ENCODE measurements around the gene MYBPC2. TPM values are rescaled to one million over a fixed set of nuclear protein-coding genes. Genes with fewer than 3 reads are reported as not detected.

MYBPC2 gene
- total RNA-seq, 1 experiment from 2014 or later: 0.18 TPM

DNA sequence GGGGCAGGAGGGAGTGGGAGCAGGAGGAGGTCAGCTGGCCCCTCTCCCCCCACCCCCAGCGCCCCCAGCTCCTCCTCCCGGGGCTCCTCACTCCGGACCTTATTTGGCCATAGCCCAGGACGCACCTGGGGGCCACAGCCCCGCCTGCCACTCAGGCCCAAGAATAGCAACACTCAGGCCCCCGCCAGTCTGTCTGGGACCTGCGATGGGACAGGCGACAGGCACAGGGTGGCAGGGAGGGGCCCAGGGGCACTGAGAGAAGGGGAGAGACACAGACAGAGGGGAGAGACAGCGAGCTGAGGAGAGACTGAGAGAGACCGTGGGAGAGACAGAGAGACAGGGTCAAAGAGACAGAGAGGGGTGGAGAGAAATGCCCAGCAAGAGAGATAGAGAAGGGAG, 68.1 kb downstream of the MYBPC2 start:
- ATAC-seq: peak; percentile 23
- POLR2A ChIA-PET: interaction anchor here (0.5 kb wide), 1 partner anchor 56 kb away, joined by 5 read pairs; no protein-coding TSS in a partner anchor
- Histone ChIP-seq H3K27me3 (ENCODE audit: control insufficient read depth, insufficient read depth, low read length) (no peaks in the 10 kb centered on the region), H3K27ac (ENCODE audit: low read length) (no peak overlapping the region), H3K4me1 (ENCODE audit: control insufficient read depth, insufficient read depth, low read length) (peaks cover 6% of the 10 kb centered on the region), H3K9me3 (ENCODE audit: control insufficient read depth, insufficient read depth, low read depth, low read length) (no peaks in the 10 kb centered on the region), H3K4me3 (ENCODE audit: low read depth in 2 of 2, low read length in 2 of 2) (no peak overlapping the region), H3K36me3 (ENCODE audit: control insufficient read depth, insufficient read depth, low read length) (no peaks in the 10 kb centered on the region)
- TF ChIP-seq POLR2AphosphoS5 (IDR thresholded peaks at IDR 0.05; ENCODE audit: low read depth, low read length) (no peak), SIN3A (IDR thresholded peaks at IDR 0.05; ENCODE audit: borderline replicate concordance, insufficient read depth, low read depth, low read length) (no peak), TCF7L2 (IDR thresholded peaks at IDR 0.05; ENCODE audit: low read depth, low read length) (no peak)
- TF ChIP-seq, protein P1, sequence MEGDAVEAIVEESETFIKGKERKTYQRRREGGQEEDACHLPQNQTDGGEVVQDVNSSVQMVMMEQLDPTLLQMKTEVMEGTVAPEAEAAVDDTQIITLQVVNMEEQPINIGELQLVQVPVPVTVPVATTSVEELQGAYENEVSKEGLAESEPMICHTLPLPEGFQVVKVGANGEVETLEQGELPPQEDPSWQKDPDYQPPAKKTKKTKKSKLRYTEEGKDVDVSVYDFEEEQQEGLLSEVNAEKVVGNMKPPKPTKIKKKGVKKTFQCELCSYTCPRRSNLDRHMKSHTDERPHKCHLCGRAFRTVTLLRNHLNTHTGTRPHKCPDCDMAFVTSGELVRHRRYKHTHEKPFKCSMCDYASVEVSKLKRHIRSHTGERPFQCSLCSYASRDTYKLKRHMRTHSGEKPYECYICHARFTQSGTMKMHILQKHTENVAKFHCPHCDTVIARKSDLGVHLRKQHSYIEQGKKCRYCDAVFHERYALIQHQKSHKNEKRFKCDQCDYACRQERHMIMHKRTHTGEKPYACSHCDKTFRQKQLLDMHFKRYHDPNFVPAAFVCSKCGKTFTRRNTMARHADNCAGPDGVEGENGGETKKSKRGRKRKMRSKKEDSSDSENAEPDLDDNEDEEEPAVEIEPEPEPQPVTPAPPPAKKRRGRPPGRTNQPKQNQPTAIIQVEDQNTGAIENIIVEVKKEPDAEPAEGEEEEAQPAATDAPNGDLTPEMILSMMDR (IDR thresholded peaks at IDR 0.05): no peak
- TF ChIP-seq, protein P2, sequence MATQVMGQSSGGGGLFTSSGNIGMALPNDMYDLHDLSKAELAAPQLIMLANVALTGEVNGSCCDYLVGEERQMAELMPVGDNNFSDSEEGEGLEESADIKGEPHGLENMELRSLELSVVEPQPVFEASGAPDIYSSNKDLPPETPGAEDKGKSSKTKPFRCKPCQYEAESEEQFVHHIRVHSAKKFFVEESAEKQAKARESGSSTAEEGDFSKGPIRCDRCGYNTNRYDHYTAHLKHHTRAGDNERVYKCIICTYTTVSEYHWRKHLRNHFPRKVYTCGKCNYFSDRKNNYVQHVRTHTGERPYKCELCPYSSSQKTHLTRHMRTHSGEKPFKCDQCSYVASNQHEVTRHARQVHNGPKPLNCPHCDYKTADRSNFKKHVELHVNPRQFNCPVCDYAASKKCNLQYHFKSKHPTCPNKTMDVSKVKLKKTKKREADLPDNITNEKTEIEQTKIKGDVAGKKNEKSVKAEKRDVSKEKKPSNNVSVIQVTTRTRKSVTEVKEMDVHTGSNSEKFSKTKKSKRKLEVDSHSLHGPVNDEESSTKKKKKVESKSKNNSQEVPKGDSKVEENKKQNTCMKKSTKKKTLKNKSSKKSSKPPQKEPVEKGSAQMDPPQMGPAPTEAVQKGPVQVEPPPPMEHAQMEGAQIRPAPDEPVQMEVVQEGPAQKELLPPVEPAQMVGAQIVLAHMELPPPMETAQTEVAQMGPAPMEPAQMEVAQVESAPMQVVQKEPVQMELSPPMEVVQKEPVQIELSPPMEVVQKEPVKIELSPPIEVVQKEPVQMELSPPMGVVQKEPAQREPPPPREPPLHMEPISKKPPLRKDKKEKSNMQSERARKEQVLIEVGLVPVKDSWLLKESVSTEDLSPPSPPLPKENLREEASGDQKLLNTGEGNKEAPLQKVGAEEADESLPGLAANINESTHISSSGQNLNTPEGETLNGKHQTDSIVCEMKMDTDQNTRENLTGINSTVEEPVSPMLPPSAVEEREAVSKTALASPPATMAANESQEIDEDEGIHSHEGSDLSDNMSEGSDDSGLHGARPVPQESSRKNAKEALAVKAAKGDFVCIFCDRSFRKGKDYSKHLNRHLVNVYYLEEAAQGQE (IDR thresholded peaks at IDR 0.05; ENCODE audit: insufficient read depth in 1 of 2, low read depth in 2 of 2, low read length in 1 of 2): no peak
- no TSS peak for BruUV-seq (replicated peaks)
- no peak for DNase-seq (ENCODE audit: low read depth, low spot score)
- intact Hi-C loops (cut with micrococcal nuclease; ENCODE audit: unreplicated experiment): no loop called here
- CTCF ChIA-PET: no interaction called here
- in situ Hi-C loops (cut with HindIII; ENCODE audit: low pct_unique_long_range_greater_than_20kb, low sequenced_read_pairs): no loop called here

DNA sequence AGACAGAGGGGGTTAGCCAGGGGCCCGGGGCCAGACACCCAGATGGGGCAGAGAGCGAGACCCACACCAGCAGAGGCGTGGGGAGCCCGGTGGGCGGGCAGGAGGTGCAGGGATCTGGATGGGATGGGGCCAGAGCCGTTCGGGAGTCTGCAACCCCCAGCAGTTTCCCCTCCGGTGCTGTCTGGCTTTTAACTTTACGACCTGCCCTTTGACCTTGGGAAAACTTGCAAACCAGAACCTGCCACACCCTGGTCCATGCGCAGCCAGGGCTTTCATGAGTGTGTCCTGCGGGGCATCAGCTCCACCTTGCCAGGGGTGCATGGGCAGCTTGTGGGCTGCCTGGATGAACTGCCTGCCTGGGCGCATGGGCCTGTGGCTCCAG, 68.5 kb downstream of the MYBPC2 start:
- DNase-seq (ENCODE audit: low read depth, low spot score) (no peak), ATAC-seq (peak; percentile 50)
- peaks cover 6% of the 10 kb centered on the region for H3K4me1 ChIP-seq (ENCODE audit: control insufficient read depth, insufficient read depth, low read length)
- no peak overlapping the region for H3K27ac ChIP-seq (ENCODE audit: low read length)
- CTCF ChIA-PET: no interaction called here
- TF ChIP-seq POLR2AphosphoS5 (IDR thresholded peaks at IDR 0.05; ENCODE audit: low read depth, low read length): no peak
- TF ChIP-seq SIN3A (IDR thresholded peaks at IDR 0.05; ENCODE audit: borderline replicate concordance, insufficient read depth, low read depth, low read length): no peak
- TF ChIP-seq, protein P2 (IDR thresholded peaks at IDR 0.05; ENCODE audit: insufficient read depth in 1 of 2, low read depth in 2 of 2, low read length in 1 of 2): no peak
- no peak for TF ChIP-seq TCF7L2 (IDR thresholded peaks at IDR 0.05; ENCODE audit: low read depth, low read length)
- POLR2A ChIA-PET: interaction anchor here (0.5 kb wide), 1 partner anchor 55 kb away, joined by 5 read pairs; no protein-coding TSS in a partner anchor
- no peaks in the 10 kb centered on the region for H3K36me3 ChIP-seq (ENCODE audit: control insufficient read depth, insufficient read depth, low read length)
- H3K27me3 ChIP-seq (ENCODE audit: control insufficient read depth, insufficient read depth, low read length): no peaks in the 10 kb centered on the region
- no peaks in the 10 kb centered on the region for H3K9me3 ChIP-seq (ENCODE audit: control insufficient read depth, insufficient read depth, low read depth, low read length)
- in situ Hi-C loops (cut with HindIII; ENCODE audit: low pct_unique_long_range_greater_than_20kb, low sequenced_read_pairs) (no loop called here), intact Hi-C loops (cut with micrococcal nuclease; ENCODE audit: unreplicated experiment) (no loop called here)
- no TSS peak for BruUV-seq (replicated peaks)
- H3K4me3 ChIP-seq (ENCODE audit: low read depth in 2 of 2, low read length in 2 of 2): no peak overlapping the region
